HepG2 (cell line): ENCODE results near the gene GPATCH8. TPM values are rescaled to one million over a fixed set of nuclear protein-coding genes. Genes with fewer than 3 reads are reported as not detected.

Source experiments
- ATF7-NPFF ChIP-seq: sonication (generic); formaldehyde crosslinking; IDR thresholded peaks from 2 replicates; pipeline ENCODE4 v1.8.1; 2023; ENCODE audit warnings: mild to moderate bottlenecking, low read depth, missing genetic modification reagents, moderate library complexity
- CBX5 ChIP-seq: sonication (generic); formaldehyde crosslinking; IDR thresholded peaks from 2 replicates; pipeline ENCODE4 v1.4.0; 2020; ENCODE audit warnings: missing genetic modification reagents, borderline replicate concordance
- DNMT1 ChIP-seq: sonication (generic); formaldehyde crosslinking; IDR thresholded peaks from 2 replicates; pipeline ENCODE4 v1.5.1; 2020; ENCODE audit warnings: mild to moderate bottlenecking, missing genetic modification reagents
- FOXA3 ChIP-seq: IDR thresholded peaks from 2 replicates; pipeline ENCODE4 v1.6.1; 2016; ENCODE audit warnings: missing genetic modification reagents, missing compliant biosample characterization
- HNF1B ChIP-seq: sonication (generic); formaldehyde crosslinking; IDR thresholded peaks from 2 replicates; pipeline ENCODE4 v1.5.1; 2020; ENCODE audit warnings: mild to moderate bottlenecking, moderate library complexity, missing genetic modification reagents
- HOXD1 ChIP-seq: sonication (generic); formaldehyde crosslinking; IDR thresholded peaks from 2 replicates; pipeline ENCODE4 v1.5.0; 2020; ENCODE audit warnings: missing genetic modification reagents
- JUN ChIP-seq: sonication (generic); formaldehyde crosslinking; IDR thresholded peaks from 2 replicates; pipeline ENCODE4 v1.4.0; 2020; ENCODE audit warnings: mild to moderate bottlenecking, missing genetic modification reagents
- PAF1 ChIP-seq: IDR thresholded peaks from 2 replicates; pipeline ENCODE4 v1.6.1; 2016; ENCODE audit warnings: missing genetic modification reagents, missing compliant biosample characterization
- PCBP2 ChIP-seq: fragments of 200-400 bp; formaldehyde crosslinking; optimal IDR thresholded peaks from 2 replicates; pipeline ENCODE3; 2018; ENCODE audit warnings: low read length, low read depth; ENCODE audit not compliant: poor library complexity, severe bottlenecking
- POLR2A ChIP-seq, 2 experiments: IDR thresholded peaks; 2 replicates each; pipeline ENCODE4 v1.6.1; 2011; ENCODE audit warnings: low read depth in 2 of 2, low read length in 2 of 2, mild to moderate bottlenecking in 1 of 2, moderate library complexity in 1 of 2; ENCODE audit not compliant: insufficient read depth in 1 of 2
- SNAPC4 ChIP-seq: sonication (generic); formaldehyde crosslinking; IDR thresholded peaks from 2 replicates; pipeline ENCODE4 v1.4.0; 2020; ENCODE audit warnings: mild to moderate bottlenecking, missing genetic modification reagents
- THAP11 ChIP-seq: IDR thresholded peaks from 2 replicates; pipeline ENCODE4 v1.6.1; 2016; ENCODE audit warnings: missing biosample characterization, missing genetic modification reagents
- ZIK1 ChIP-seq: sonication (generic); formaldehyde crosslinking; IDR thresholded peaks from 2 replicates; pipeline ENCODE4 v1.5.0; 2020; ENCODE audit warnings: mild to moderate bottlenecking, low read depth, missing genetic modification reagents, borderline replicate concordance
- ZMYM2 ChIP-seq: sonication (generic); formaldehyde crosslinking; IDR thresholded peaks from 2 replicates; pipeline ENCODE4 v1.8.0; 2022; ENCODE audit warnings: mild to moderate bottlenecking, missing genetic modification reagents
- ZNF160 ChIP-seq: sonication (generic); formaldehyde crosslinking; IDR thresholded peaks from 2 replicates; pipeline ENCODE4 v1.8.0; 2022; ENCODE audit warnings: mild to moderate bottlenecking, inconsistent platforms, missing genetic modification reagents
- ZNF224 ChIP-seq: sonication (generic); formaldehyde crosslinking; IDR thresholded peaks from 2 replicates; pipeline ENCODE4 v1.5.0; 2020; ENCODE audit warnings: mild to moderate bottlenecking, missing genetic modification reagents
- ZNF24 ChIP-seq: fragments of 450-650 bp; IDR thresholded peaks from 2 replicates; pipeline ENCODE4 v1.6.1; 2017; ENCODE audit warnings: antibody characterized with exemption, mild to moderate bottlenecking
- ZNF510 ChIP-seq: sonication (generic); formaldehyde crosslinking; IDR thresholded peaks from 2 replicates; pipeline ENCODE4 v1.4.0; 2020; ENCODE audit warnings: low read depth, mild to moderate bottlenecking, missing genetic modification reagents
- ZNF543 ChIP-seq: sonication (generic); formaldehyde crosslinking; IDR thresholded peaks from 2 replicates; pipeline ENCODE4 v1.4.0; 2020; ENCODE audit warnings: mild to moderate bottlenecking, missing genetic modification reagents
- ZNF703 ChIP-seq: sonication (generic); formaldehyde crosslinking; IDR thresholded peaks from 2 replicates; pipeline ENCODE4 v1.5.1; 2020; ENCODE audit warnings: missing genetic modification reagents, mild to moderate bottlenecking, moderate library complexity, borderline replicate concordance
- ZNF75D ChIP-seq: sonication (generic); formaldehyde crosslinking; IDR thresholded peaks from 2 replicates; pipeline ENCODE4 v1.8.1; 2023; ENCODE audit warnings: missing genetic modification reagents, mild to moderate bottlenecking, borderline replicate concordance
- ZNF768 ChIP-seq: sonication (generic); formaldehyde crosslinking; IDR thresholded peaks from 2 replicates; pipeline ENCODE4 v1.4.0; 2020; ENCODE audit warnings: missing genetic modification reagents
- ZNF780A ChIP-seq: sonication (generic); formaldehyde crosslinking; IDR thresholded peaks from 2 replicates; pipeline ENCODE4 v1.8.0; 2022; ENCODE audit warnings: mild to moderate bottlenecking, missing genetic modification reagents, moderate library complexity
- ZNF816 ChIP-seq: sonication (generic); formaldehyde crosslinking; IDR thresholded peaks from 2 replicates; pipeline ENCODE4 v1.8.0; 2022; ENCODE audit warnings: missing genetic modification reagents, mild to moderate bottlenecking, borderline replicate concordance
- polyA plus RNA-seq, 8 experiments: library from polyadenylated mRNA; depleted of rRNA in 3 of 8; stranded (reverse) in 7 of 8; unstranded in 1 of 8; fragments of >200 nt; fragmentation: Illumina TruSeq in 4 of 8; extraction: Trizol in 4 of 8; gene quantifications; 2 replicates each; pipeline versions ENCODE4 v1.2.1 to v1.2.3, GENCODE V29; 2011 to 2016; ENCODE audit warnings: low read depth in 4 of 8, missing spikeins in 1 of 8, mixed read lengths in 1 of 8; ENCODE audit not compliant: insufficient read depth in 1 of 8
- total RNA-seq, 5 experiments: library from RNA; depleted of rRNA; stranded (reverse); fragments of >200 nt; fragmentation: Illumina TruSeq; extraction: Trizol; gene quantifications; 2 replicates each; pipeline ENCODE4 v1.2.3, GENCODE V29; 2016; ENCODE audit warnings: low read depth in 1 of 5

Gene GPATCH8
- total and polyA plus RNA-seq, 2 of the 13 experiments (the other 11 are each of a cell fraction or from before 2014, with no cell fraction given), result 20.7 to 21.5 TPM

GRCh38 chr17:44374306-44375195, 128.7 kb downstream of the GPATCH8 start (continued):
- TF ChIP-seq ZNF703 (0 out of 2 replicates have a peak, but pooled peaks have one; percentile 67), PAF1 (CRISPR knock-in tag) (no peak), ZNF768 (CRISPR knock-in tag) (peak; percentile 43; the same call in 1 of the 2 replicates), ZNF510 (0 out of 2 replicates have a peak, but pooled peaks have one; percentile 45), ZNF75D (CRISPR knock-in tag) (no peak), ZNF816 (CRISPR knock-in tag) (no peak; the same call in 1 of the 2 replicates), ZMYM2 (CRISPR knock-in tag) (0 out of 2 replicates have a peak, but pooled peaks have one; percentile 12), HNF1B (CRISPR knock-in tag) (peak; percentile 84), PCBP2 (no peak), THAP11 (CRISPR knock-in tag) (peak; percentile 8; the same call in 1 of the 2 replicates), ATF7-NPFF (CRISPR knock-in tag) (no peak), JUN (CRISPR knock-in tag) (peak; percentile 34; the same call in 1 of the 2 replicates), ZNF780A (CRISPR knock-in tag) (no peak), ZNF224 (CRISPR knock-in tag) (no peak), DNMT1 (0 out of 2 replicates have a peak, but pooled peaks have one; percentile 19), HOXD1 (CRISPR knock-in tag) (no peak), ZIK1 (CRISPR knock-in tag) (peak; percentile 47; the same call in 1 of the 2 replicates), FOXA3 (CRISPR knock-in tag) (peak; percentile 78), SNAPC4 (CRISPR knock-in tag) (no peak), POLR2A (IDR thresholded peaks at IDR 0.05; ENCODE audit: insufficient read depth in 1 of 2, low read depth in 2 of 2, low read length in 2 of 2) (peak; percentile 40 to 60; a peak in 1 of 4 replicates), ZNF160 (peak; percentile 41; the same call in 1 of the 2 replicates), ZNF24 (no peak), ZNF543 (CRISPR knock-in tag) (0 out of 2 replicates have a peak, but pooled peaks have one; percentile 39), CBX5 (CRISPR knock-in tag) (0 out of 2 replicates have a peak, but pooled peaks have one; percentile 23)
